HG03135 (cell line): ENCODE data around the gene EMP1.

ENCODE experiments used
- ATAC-seq: cut with Tn5 transposase; IDR thresholded peaks from one replicate; pipeline ENCODE4 v1.9.1; 2021; ENCODE audit warnings: mild to moderate bottlenecking, moderate library complexity; ENCODE audit not compliant: unreplicated experiment

The EMP1 gene, protein sequence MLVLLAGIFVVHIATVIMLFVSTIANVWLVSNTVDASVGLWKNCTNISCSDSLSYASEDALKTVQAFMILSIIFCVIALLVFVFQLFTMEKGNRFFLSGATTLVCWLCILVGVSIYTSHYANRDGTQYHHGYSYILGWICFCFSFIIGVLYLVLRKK

DNA sequence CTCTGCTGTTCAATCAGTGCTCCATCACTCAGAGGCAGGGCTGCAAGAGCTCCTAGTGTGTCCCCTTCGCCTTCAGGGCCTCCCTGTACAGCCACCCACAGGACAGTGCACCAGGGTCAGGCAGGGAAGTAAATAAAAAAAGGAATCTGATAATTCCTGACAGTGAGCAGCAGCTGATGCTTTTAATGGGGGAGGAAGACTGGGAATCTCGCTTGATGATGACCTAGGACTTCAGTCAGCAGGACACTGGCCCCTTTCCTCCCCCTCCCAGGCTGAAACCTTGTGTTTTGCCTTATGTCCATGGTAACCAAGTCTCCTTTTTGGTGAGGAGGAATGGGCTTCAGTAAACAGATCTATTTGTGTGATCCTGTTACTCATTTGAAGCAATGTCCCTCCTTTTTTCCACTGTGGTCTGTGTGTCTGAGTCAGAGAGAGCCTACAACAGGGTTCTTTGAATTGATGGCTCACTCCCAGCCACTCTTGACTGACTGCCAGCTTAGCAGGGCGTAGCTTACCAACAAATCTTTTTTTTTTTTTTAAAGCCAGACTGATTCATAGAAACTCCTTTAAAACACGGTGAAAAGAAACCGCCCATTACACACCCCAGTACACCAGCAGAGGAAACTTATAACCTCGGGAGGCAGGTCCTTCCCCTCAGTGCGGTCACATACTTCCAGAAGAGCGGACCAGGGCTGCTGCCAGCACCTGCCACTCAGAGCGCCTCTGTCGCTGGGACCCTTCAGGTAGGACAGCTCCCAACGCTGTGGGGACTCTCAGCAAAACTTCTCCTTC is at the start of gene EMP1:
Gene EMP1 (plus strand): TSS at position 597 of the 792 bp plus-strand sequence. CDS start 14,785 bp downstream, outside the sequence.
- ATAC-seq = peak; percentile 80

DNA sequence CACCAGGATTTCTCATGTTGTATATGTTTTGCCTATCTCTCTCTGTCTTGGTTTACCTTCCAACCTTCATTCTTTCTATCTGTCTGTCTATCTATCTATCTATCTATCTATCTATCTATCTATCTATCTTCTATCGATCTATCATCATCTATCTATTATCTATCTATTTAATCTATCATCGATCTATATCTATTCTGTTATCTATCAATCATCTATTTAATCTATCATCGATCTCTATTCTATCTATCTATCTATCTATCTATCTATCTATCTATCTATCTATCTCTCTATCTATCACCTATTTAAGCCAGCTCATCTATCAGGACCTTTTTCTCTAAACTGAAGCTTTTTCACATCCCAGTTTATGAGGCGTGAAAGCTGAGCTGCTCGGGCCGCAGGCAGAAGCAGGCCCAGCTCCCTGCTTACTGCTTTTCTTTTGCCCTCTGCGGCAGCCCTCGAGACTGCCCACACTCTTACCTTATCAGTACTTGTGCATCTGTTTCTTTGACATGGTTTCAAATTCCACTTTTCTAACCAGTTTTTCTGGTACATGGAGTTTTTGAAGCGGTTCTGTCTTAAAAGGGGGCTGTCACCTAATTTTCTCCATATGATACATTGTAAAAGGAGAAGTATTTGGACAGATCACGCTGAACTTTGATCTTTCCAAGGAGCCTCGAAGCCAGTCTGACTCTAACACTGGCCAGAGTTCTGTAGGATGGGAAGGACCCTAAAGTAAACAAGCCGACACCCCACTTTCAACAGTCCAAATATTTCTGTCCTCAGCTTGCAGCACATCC is 48.6 kb upstream of the EMP1 start:
- ATAC-seq = no peak

DNA sequence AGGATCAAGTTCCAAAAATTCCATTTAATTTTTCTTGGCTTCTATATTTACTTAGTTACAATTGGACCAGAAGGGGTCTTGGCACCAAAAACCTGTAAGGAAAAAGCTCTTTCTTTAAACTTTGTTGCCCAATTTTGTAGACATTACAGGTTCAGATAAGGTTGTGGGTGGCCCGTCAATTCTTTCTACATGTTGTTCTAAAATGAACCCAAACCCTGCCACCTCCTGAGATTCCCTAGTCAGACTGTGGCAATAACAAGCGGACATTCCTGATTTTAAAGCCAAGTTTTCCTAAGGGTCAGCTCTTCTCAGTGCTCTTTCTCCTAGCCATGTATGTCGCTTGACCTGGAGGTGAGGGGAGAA is 48.1 kb upstream of the EMP1 start:
- no peak for ATAC-seq

DNA sequence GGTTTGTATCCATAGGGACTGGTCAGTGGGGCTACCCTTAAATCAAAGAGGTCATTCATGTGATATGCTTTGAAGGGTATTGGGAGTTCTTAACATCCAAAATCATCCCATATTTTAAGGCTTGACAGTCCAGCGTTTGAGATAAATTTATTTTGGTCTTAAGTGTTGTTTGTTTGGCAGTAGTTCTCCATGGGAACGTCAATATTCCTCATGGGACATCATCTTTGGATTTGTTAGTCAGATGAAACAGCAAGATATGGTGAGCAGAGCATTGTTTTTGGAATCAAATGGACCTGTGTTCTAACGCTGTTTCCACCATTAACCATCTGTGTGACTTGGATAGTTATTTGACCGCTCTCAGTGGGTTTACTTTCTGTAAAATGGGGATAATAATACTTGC is 47.1 kb upstream of the EMP1 start:
- ATAC-seq = no peak

DNA sequence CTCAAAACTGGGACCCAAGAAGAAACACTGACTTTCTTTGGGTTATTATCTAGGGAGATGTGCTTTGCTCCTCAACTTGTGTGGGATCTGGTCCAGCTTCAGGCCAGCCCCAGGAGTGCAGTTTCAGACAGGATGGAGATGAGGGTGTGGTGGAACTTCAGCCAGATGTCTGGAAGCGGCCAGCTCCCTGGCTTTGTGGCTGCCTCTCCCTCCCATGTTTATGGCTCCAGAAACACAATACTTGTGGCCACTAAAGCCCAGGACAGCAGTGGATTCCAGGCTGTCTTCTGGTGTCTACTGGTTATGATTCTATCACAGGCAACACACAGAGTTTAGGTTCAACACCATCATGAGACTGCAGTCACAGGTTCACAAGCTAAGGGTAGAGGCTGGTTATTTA is 44.2 kb upstream of the EMP1 start:
- ATAC-seq = no peak

DNA sequence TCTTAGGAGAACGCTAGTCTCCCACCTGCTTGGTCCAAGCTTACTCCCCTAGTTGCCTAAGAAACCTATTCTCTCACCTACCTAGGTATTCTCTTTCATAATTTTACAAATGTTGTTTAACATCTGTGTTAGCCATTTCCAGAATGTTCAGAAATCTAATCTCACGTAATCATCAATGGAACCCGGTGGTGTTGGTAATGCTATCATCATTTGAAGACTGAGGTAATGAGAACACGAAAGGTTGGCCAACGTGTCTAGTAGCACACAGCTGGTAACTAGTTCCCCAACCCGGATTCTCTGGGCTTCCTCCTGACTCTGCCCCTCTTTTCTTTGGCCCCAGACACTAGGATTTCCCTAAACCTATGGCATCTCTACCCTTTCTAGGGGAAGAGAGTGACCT is 43.8 kb upstream of the EMP1 start:
- ATAC-seq = no peak

DNA sequence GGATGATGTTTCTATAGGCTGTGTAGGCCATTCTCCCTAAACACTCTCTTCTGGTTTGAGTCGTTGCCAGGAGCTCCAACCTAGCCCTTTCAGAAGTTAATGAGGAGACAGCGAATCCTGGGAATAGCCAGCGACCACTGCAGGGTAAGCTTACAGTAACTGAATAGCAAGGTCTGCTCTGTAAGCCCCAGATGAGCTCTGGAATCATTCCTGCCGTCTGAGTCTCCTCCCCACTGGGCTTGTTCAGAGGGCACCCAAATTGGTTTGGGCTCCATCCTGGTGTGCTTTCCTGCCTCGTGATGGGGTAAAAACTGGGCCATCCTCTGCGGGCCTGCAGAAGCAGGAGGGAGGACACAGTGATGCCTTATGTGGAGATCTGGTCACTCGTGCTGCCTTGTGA is 43.3 kb upstream of the EMP1 start:
- no peak for ATAC-seq

DNA sequence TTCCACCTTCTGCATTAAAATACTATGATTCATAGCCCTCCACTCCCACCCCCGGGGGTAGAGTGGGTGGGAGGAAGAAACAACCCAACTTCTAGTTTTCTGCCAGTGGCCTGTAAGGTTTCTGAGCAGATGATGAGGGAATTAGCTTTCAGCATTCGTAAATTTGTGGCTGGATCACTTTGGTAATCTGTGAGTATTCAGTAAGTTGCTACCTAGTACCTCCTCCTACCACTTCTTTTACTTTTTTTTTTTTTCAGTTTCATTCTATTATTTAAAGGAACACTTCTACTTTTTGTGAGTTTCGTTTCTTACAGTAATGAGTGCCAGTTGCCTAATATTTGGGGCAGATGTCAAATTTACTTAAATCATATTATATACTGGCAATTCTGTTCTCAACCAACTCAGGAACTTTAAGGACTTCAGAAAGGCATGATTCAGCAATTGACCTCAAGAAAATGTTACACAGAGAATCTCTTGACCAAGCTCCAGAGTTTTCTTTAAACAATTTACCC is 42.4 kb upstream of the EMP1 start:
- ATAC-seq = no peak

DNA sequence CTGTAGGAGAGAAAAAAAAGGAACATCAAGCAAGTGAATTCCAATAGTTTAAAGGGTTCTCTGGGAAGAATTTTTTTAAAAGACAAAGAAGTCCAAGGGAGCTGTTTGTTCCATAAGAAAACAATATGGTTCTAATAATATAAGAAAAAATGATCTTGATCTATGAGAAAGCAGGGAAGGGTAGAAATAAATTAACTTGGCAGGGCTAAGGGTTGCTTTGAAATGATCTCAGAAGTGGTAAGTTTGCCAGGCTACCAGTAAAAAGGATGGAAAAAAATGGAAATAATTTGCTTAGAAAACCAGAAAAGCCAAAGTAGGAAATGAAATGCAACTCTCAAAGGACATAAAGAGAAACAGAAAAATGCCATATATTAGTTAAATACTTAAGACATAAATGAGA is 41.7 kb upstream of the EMP1 start:
- no peak for ATAC-seq

DNA sequence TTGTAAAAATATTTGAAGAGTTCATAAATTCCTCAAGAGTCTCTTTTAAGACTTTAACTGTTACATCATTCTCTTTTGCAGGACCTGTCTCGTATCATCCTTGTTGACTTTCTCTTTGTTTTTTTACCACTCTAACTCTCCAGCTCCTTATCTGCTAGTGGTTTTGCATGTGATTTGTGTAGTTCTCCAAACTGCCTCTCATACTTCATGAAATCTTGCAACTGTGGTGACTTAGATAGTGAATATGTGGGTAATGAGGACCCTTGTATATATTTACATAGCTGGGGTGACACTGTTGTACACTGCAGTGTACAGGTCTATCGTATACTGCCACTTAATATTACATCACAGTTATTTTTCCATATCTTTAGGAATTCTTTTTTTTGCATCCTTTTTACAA is 40.2 kb upstream of the EMP1 start:
- no peak for ATAC-seq

DNA sequence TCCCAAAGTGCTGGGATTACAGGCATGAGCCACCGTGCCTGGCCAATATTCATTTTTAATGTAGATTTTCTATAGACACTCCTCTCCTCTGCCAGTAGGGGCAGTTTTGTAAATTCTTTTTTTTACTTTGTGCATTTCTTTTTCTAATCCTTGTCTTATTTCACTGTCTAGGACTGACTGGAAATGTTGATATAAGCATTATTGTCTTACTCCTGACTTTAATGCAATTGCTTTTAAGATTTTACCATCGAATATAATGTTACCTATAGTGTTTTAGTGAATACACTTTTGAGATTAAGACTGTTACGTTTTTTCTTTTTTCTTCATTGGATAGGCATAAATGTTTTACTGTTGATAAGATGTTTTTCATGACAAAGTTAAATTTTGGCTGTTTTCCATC is 35.4 kb upstream of the EMP1 start:
- no peak for ATAC-seq

DNA sequence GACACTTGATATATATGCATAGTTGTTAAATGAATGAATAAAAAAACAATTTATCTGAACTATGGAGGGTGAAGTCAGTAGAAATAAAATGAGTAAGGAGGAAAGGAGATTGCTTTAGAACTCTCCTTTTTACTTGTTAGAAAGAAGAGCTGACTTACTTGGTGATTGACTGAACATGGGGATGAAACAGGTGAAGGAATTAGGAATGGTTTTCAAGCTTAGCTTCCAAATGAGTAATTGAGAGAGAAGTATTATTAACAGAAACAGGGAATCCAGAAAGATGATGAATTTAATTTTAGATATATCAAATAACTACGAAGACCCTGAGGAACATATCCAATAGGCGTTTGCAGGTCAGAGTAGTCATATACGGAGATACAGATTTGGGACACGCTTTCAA is 33.6 kb upstream of the EMP1 start:
- ATAC-seq = no peak

DNA sequence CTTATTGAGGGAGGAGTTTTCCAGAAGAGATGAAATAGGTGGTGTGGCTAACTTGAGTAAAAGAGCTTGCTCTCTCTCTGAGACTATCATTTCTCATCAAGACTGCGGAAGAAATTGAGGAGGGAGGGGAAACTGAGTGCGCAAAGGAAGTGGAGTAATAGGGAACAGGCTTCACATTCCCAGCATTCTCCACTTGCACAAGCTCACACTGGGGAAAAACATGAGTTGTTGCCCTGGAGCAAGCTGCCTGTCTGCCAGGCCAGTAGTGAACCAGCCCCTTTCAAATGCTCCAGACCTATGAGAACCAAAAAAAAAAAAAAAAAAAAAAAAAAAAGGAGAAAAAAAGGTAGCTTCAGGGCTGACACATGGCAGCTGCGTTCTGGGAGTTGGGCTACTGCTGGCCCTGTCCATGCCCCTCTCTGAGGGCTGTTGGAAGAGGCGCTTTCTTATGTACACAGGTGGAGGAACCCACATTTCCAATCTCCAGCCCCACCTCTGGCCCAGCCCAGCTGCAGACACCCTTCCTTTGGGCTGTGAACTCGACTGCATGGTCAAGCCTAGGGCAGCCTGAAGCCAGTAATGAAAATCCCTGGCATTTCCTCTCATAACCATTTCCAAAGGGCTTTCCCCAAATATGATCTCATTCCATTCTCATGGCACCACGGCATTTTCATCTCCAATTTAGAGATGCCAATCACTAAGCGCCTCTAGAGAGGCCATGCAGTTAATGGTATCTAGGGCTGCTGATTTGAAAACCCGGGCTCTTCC is 32.5 kb upstream of the EMP1 start:
- ATAC-seq = no peak

DNA sequence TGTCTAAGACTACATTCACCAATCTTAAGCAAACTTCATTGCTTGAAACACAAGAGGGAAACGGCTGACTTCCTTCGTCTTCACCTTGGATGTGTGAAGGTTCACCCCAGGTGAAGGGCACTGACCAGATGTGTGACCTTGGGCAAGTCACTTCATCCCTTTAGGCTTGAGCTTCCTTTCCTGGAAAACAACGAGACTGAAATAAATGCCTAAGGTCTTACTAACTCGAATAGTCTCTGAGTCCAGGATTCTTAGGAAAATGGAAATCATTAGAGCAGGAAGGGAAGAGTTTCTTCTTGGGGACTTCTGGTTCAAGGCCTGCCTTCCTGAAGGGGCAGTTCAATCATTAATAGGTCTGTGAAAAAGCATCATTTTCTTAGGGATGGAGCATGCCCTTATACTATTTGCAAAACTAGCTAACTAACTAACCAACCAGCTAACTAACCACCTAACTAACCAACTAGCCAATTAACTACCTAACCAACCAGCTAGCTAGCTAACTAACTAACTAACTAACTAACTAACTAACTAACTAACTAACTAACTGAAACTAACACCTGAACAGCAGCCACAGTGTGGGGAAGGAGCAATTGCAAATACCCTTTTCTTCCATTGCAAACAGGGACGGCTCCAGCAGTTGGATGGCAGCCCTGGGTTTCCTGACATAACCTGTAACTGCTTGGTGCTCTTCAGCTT is 31.5 kb upstream of the EMP1 start:
- no peak for ATAC-seq

DNA sequence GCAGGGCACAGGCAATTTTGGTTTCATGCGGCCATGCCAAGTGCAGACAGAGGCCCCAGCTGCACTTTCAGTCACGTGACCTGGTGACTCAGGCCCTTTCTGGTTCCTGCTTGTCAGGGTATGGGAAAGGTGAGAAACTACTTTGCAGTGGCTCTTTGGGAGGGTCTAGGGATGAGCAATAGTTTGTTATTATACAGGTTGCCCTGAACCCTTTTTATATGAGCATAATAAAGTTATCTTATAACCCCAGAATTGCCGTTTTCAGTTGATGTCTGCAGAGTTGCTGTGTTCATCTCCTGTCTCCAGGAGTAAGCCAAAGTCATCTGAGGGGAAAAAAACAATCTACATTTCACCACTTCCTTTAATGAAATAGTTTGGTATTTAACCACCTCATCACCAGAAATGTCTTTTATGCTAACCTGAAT is 30.9 kb upstream of the EMP1 start:
- ATAC-seq = peak; percentile 49

DNA sequence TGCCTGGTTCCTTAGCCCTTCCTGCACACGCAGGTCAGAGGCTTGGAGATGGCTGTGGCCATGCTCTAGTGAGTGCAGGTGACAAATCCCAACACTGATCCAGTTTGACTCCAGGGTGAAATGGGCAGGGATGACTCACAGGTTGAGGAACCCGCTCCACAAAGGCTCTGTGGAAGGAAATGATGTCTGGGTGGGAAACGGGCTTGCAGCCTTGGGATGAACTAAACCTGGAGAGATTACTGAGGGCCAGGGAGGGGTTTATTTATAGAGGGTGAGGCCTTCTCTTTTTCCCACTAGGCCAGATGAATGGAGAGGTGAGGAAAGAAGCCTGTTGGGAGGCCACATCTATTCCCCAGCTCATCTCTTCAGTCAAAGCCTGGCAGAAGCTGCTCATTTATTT is 29.3 kb upstream of the EMP1 start:
- ATAC-seq = no peak

DNA sequence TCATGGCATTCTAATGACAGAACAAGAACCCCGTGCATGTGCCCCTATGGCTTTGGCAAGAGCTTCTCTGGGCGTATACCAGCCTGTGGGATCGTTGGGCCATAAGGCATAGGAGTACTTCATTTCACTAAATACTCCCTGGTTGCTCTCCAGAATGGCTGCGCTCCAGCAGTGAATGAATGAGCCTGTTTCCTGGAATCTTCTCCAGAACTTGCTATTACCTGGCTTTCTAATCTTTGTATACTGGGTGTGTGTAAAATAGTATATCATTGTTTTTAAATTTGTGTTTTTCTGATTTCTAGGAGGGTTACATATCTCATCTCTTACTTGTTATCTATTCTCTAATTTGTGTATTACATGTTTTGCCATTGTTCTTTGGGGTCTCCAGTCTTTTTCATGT is 28.6 kb upstream of the EMP1 start:
- no peak for ATAC-seq

DNA sequence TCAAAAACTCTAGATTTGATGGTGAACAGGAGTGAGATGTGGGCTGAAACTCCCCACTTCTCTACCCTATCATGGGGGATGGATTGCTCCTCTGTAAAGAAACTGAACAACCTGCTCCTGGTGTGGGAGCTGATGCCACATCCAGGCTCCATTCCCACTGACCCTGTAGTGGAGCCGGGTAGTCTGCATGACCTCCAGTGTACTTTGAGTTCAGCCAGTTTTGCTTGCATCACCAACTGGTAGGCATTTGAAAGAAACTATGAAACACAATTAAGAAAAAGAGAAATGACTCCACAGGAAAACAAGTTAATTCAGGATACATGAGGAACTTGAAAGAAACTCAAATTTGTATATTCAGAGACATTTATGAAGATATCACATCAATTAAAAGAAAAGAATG is 27.3 kb upstream of the EMP1 start:
- ATAC-seq = no peak

DNA sequence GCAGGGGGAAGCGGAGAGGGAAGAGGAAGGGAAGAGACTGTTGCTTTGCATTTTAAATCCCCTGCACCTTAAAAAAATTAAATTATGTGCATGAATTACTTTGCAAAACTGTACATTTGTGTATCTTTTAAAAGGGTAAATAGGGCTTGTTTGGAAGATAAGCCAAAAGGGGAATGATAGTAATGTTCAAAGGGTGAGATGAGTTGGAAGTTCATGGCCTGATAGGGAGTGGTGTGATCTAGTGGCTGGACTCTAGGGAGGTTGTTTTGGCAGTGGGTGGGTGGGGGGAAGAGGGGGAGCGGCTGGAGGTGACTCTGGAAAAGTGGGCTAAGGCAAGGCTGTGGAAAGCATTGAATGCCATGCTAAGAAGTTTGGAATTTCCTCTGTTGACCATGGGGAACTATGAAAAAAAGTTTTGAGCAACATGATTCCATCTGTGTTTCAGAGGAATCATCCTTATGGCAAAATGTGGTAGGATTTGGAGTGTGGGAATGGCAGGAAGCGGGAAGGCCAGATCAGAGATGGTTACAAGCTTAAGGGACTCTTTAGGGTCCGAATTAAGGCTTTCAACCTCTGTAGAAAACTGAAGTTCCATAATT is 25.5 kb upstream of the EMP1 start:
- no peak for ATAC-seq
